ENCODE measurements around the gene KCNE3. TPM values are rescaled to one million over a fixed set of nuclear protein-coding genes. Genes with fewer than 3 reads are reported as not detected.

Gene KCNE3
- total RNA-seq, 2 donors from 2014 or later: 0.40 to 1.6 TPM

DNA sequence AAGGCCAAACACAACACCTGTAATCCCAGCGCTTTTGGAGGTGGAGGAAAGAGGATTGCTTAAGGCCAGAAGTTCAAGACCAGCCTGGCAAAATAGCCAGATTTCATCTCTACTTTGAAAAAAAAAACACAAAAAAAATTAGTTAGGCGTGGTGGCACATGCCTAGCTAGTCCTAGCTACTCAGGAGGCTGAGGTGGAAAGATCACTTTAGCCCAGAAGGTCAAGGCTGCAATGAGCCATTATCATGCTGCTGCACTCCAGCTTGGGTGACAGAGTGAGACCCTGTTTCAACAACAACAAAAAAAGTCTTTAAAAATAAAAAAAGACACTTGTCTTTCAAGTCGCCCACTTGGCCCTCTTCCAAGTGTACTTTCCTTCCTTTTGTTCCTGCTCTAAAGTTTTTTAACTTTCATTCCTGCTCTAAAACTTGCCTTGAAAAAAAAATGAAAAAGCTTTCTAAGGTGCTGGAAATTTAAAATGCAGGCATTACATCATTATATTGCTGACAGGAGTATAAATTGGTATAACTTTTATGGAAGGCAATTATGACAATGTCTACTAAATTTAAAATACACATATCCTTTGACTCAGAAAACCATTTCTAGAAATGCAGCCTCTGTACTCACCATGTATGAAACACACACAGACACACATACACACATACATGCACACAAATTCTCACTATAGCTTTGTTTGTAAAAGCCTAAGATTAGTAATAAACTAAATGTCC lies 13.5 kb upstream of the KCNE3 start:
- peaks cover 5% of the 10 kb centered on the region for H3K36me3 Mint-ChIP-seq (ENCODE audit: low read depth)
- no peak for ATAC-seq
- H3K27me3 Mint-ChIP-seq: peaks cover 14% of the 10 kb centered on the region
- H3K4me3 Mint-ChIP-seq: no peak overlapping the region
- peaks cover 5% of the 10 kb centered on the region for H3K4me1 Mint-ChIP-seq
- no peak overlapping the region for H3K27ac Mint-ChIP-seq
- H3K9me3 ChIP-seq (ENCODE audit: control insufficient read depth, low read length, poor library complexity, severe bottlenecking): no peaks in the 10 kb centered on the region
- DNase-seq: no peak

- no peak for ATAC-seq
Measured at GRCh38 chr11:74479732-74480123, 12.4 kb upstream of the KCNE3 start.

GRCh38 chr11:74478877-74479731 lies 11.8 kb upstream of the KCNE3 start:
- no peaks in the 10 kb centered on the region for H3K9me3 ChIP-seq (ENCODE audit: control insufficient read depth, low read length, poor library complexity, severe bottlenecking)
- peaks cover 5% of the 10 kb centered on the region for H3K36me3 Mint-ChIP-seq (ENCODE audit: low read depth)
- no peak for DNase-seq
- H3K27me3 Mint-ChIP-seq: peaks cover 14% of the 10 kb centered on the region
- ATAC-seq: no peak
- no peak overlapping the region for H3K4me3 Mint-ChIP-seq
- H3K4me1 Mint-ChIP-seq: peaks cover 3% of the 10 kb centered on the region
- H3K27ac Mint-ChIP-seq: no peak overlapping the region

More at GRCh38 chr11:74479732-74480123, 12.4 kb upstream of the KCNE3 start:
- Mint-ChIP-seq H3K27me3 (peaks cover 14% of the 10 kb centered on the region), H3K27ac (no peak overlapping the region), H3K4me1 (peaks cover 3% of the 10 kb centered on the region), H3K36me3 (ENCODE audit: low read depth) (peaks cover 5% of the 10 kb centered on the region), H3K4me3 (no peak overlapping the region)
- no peak for DNase-seq
- no peaks in the 10 kb centered on the region for H3K9me3 ChIP-seq (ENCODE audit: control insufficient read depth, low read length, poor library complexity, severe bottlenecking)

DNA sequence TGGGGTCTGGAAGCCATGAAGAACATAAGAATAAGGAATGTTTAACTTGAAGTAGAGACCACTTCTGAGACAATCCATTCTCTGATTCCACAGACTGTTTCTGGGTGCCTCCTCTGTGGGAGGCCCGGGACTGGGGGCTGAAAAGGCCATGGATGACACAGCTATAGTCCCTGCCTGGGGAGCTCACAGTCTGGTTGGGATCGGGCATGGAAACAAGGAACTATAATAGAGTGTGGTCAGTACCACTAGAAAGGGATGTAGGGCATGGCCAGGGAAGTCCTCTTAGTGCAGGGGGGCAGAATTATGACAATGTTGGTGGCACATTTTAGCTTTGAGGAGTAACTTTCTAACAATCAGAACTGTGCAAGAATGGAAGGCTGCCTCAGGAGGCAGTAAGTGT lies 9.2 kb upstream of the KCNE3 start:
- Mint-ChIP-seq H3K27ac (no peak overlapping the region), H3K4me3 (no peak overlapping the region), H3K36me3 (ENCODE audit: low read depth) (peaks cover 5% of the 10 kb centered on the region), H3K4me1 (peaks cover 3% of the 10 kb centered on the region), H3K27me3 (peaks cover 23% of the 10 kb centered on the region)
- no peak for DNase-seq
- ATAC-seq: no peak
- no peaks in the 10 kb centered on the region for H3K9me3 ChIP-seq (ENCODE audit: control insufficient read depth, low read length, poor library complexity, severe bottlenecking)

DNA sequence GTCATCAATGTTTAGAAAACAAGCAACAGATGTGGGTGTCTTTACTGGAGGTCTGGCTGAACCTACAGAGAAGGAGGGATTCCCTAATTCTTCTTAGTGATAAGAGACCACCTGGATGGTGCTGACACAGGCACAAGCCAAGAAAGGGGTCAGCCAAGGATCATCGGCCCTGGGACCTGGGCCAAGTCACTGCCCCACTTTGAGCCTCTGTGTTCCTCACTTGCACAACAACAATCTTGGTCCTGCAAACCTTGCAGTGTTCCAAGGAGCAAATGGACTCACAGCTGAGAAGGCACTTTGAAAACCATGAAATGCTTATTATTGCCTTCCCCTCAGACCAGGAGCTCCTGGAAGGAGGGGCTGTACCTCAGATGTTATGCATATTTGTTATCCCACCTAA lies 7.0 kb upstream of the KCNE3 start:
- Mint-ChIP-seq H3K4me3 (no peak overlapping the region), H3K27me3 (peaks cover 22% of the 10 kb centered on the region), H3K36me3 (ENCODE audit: low read depth) (peaks cover 3% of the 10 kb centered on the region), H3K4me1 (peaks cover 2% of the 10 kb centered on the region), H3K27ac (no peak overlapping the region)
- ATAC-seq: no peak
- H3K9me3 ChIP-seq (ENCODE audit: control insufficient read depth, low read length, poor library complexity, severe bottlenecking): no peaks in the 10 kb centered on the region
- no peak for DNase-seq

- H3K36me3 Mint-ChIP-seq (ENCODE audit: low read depth): peaks cover 4% of the 10 kb centered on the region
- H3K9me3 ChIP-seq (ENCODE audit: control insufficient read depth, low read length, poor library complexity, severe bottlenecking): no peaks in the 10 kb centered on the region
Measured at GRCh38 chr11:74473382-74474173, 6.2 kb upstream of the KCNE3 start.

GRCh38 chr11:74471668-74472429 lies 4.5 kb upstream of the KCNE3 start:
- H3K9me3 ChIP-seq (ENCODE audit: control insufficient read depth, low read length, poor library complexity, severe bottlenecking): no peaks in the 10 kb centered on the region
- Mint-ChIP-seq H3K4me3 (no peak overlapping the region), H3K27me3 (peaks cover 37% of the 10 kb centered on the region), H3K27ac (no peak overlapping the region), H3K4me1 (peaks cover 13% of the 10 kb centered on the region), H3K36me3 (ENCODE audit: low read depth) (peaks cover 5% of the 10 kb centered on the region)
- ATAC-seq: no peak
- no peak for DNase-seq

More at GRCh38 chr11:74473382-74474173, 6.2 kb upstream of the KCNE3 start:
- no peak for ATAC-seq
- Mint-ChIP-seq H3K4me1 (peaks cover 4% of the 10 kb centered on the region), H3K27me3 (peaks cover 25% of the 10 kb centered on the region), H3K4me3 (no peak overlapping the region), H3K27ac (no peak overlapping the region)
- no peak for DNase-seq

GRCh38 chr11:74471037-74471436 lies 3.7 kb upstream of the KCNE3 start:
- H3K36me3 Mint-ChIP-seq (ENCODE audit: low read depth): peaks cover 2% of the 10 kb centered on the region
- no peaks in the 10 kb centered on the region for H3K9me3 ChIP-seq (ENCODE audit: control insufficient read depth, low read length, poor library complexity, severe bottlenecking)
- H3K27me3 Mint-ChIP-seq: peaks cover 40% of the 10 kb centered on the region
- H3K27ac Mint-ChIP-seq: no peak overlapping the region
- no peak overlapping the region for H3K4me3 Mint-ChIP-seq
- peaks cover 18% of the 10 kb centered on the region for H3K4me1 Mint-ChIP-seq
- no peak for DNase-seq
- no peak for ATAC-seq

GRCh38 chr11:74470526-74470925 lies 3.2 kb upstream of the KCNE3 start:
- H3K27me3 Mint-ChIP-seq: peaks cover 46% of the 10 kb centered on the region
- peaks cover 4% of the 10 kb centered on the region for H3K36me3 Mint-ChIP-seq (ENCODE audit: low read depth)
- no peak overlapping the region for H3K27ac Mint-ChIP-seq
- no peaks in the 10 kb centered on the region for H3K9me3 ChIP-seq (ENCODE audit: control insufficient read depth, low read length, poor library complexity, severe bottlenecking)
- H3K4me3 Mint-ChIP-seq: no peak overlapping the region
- DNase-seq (no peak), ATAC-seq (no peak)
- H3K4me1 Mint-ChIP-seq: peaks cover 18% of the 10 kb centered on the region

GRCh38 chr11:74468936-74469335 lies 1.6 kb upstream of the KCNE3 start:
- Mint-ChIP-seq H3K27me3 (peaks cover 61% of the 10 kb centered on the region), H3K4me3 (no peak overlapping the region), H3K27ac (no peak overlapping the region), H3K36me3 (ENCODE audit: low read depth) (peaks cover 4% of the 10 kb centered on the region), H3K4me1 (peaks cover 18% of the 10 kb centered on the region)
- DNase-seq (no peak), ATAC-seq (no peak)
- no peaks in the 10 kb centered on the region for H3K9me3 ChIP-seq (ENCODE audit: control insufficient read depth, low read length, poor library complexity, severe bottlenecking)

- Mint-ChIP-seq H3K4me1 (peaks cover 18% of the 10 kb centered on the region), H3K27ac (no peak overlapping the region), H3K36me3 (ENCODE audit: low read depth) (peaks cover 4% of the 10 kb centered on the region), H3K4me3 (peak overlapping the region; percentile 41), H3K27me3 (peaks cover 63% of the 10 kb centered on the region)
- no peak for ATAC-seq
- no peak for DNase-seq
- H3K9me3 ChIP-seq (ENCODE audit: control insufficient read depth, low read length, poor library complexity, severe bottlenecking): no peaks in the 10 kb centered on the region
Measured at GRCh38 chr11:74468521-74468920, 1.2 kb upstream of the KCNE3 start.

GRCh38 chr11:74468058-74468457 lies 709 bp upstream of the KCNE3 start:
- peaks cover 4% of the 10 kb centered on the region for H3K36me3 Mint-ChIP-seq (ENCODE audit: low read depth)
- DNase-seq (no peak), ATAC-seq (no peak)

More at GRCh38 chr11:74468058-74468457, 709 bp upstream of the KCNE3 start:
- Mint-ChIP-seq H3K4me3 (no peak overlapping the region), H3K27me3 (peaks cover 63% of the 10 kb centered on the region), H3K4me1 (peaks cover 18% of the 10 kb centered on the region), H3K27ac (no peak overlapping the region)
- no peaks in the 10 kb centered on the region for H3K9me3 ChIP-seq (ENCODE audit: control insufficient read depth, low read length, poor library complexity, severe bottlenecking)

Measured in T-helper 17 cell (primary cell).